Measurements from ENCODE around the gene P2RX4.
"Not testable (repeated sequence)": the region's sequence is repeated elsewhere in the genome, so short reads cannot be mapped to it uniquely, and the experiment has no call there.

Gene P2RX4

DNA sequence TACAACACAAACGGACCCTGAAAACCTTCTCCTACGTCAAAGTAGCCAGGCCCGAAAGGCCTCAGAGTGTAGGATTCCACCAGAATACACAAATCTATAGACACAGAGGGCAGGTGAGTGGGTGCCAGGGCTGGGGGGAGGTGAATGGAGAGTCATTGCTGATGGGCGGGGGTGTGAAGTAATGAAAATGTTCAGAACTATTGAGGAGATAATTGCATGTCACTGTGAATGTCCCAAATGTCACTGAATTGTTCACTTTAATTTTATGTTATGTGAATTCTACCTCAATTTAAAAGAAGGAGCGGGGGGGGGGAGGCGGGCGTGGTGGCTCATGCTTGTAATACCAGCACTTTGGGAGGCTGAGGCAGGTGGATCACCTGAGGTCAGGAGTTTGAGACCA, 36.0 kb downstream of the P2RX4 start:
- no peak for DNase-seq

DNA sequence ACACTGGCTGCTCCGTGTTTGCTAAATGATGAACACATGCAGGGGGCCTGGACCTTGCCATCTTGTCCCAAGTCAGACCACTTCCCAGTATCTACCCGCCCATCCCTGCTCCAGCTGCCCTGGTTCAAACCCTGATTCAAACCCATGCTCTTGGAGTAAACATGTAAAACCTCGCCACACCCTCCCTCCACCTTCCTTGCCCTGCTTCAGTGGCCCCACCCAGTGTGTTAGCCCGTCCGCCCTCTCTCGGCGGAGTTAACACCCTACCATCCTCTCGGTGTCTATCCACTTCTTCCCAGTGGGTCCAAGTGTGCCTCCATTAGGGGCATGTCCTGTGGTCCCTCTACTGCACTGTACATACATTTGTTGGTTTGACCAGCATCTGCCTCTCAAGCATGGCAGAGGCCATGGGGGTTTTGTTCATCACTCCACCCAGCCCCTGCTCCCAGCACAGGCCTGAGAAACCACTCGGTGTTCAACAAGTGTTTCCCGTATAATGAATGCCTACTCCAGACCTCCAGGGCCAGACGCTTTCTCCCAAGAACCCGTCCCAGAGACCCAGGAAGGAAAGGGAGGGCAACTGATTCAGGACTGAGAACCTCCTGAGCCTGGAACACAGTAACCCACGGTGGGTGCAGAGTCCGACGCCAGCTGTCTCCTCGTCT, 37.1 kb downstream of the P2RX4 start:
- DNase-seq: no peak

DNA sequence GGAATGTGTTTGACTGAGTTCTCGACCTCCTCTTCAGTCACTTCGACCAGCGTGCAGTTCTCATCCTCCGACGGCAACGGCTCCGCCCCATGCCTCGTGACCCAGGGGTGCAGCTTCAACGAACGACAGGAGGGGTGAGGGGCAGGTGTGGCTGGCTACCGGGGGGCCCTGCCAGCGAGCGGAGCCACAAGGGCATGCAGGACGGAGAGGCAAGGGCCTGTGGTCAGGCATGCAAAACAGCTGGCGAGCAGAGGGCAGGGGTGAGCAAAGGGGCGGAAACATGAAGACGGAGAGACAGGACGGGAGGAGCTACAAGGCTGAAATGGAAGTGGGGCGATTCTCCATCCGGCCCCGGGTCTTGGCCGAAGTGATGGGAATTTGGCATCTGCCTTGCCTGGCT, 38.7 kb downstream of the P2RX4 start:
- no peak for DNase-seq

DNA sequence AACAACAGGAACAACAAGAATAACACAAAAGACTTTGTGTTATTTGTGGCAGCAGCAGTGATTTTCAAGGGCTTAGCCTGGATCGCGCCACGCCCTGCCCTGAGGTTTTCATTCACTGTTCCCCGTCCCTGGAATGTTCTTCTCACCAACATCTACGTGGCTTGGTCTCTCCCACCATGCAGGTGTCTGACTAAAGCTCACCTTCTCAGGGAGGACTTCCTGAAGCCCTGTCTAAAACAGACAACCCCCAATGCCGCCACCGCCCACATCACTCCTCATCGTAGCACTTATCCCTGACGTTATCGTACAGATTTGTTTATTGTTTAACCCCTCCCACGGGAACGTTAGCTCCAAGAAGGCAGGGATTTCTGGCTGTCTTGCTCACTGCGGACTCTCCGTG, 40.4 kb downstream of the P2RX4 start:
- DNase-seq: no peak

DNA sequence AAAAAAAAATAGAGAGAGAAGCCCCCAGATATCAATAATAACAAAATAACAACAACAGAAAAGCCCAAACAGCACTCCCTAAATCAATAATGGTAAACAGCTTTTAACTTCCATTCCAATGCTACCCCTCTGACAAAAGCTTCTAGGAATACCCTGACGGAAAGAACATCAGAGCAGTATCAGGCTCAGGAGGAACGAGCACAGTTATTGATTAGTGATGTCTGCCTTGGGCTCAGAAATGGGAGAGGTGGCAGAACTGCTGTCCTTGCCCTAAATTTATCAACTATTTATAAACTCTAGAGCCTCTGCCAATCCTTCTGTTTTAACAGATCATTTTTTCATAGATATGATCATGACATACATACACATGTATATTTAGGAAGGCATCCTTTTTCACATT, 41.9 kb downstream of the P2RX4 start:
- DNase-seq: no peak

DNA sequence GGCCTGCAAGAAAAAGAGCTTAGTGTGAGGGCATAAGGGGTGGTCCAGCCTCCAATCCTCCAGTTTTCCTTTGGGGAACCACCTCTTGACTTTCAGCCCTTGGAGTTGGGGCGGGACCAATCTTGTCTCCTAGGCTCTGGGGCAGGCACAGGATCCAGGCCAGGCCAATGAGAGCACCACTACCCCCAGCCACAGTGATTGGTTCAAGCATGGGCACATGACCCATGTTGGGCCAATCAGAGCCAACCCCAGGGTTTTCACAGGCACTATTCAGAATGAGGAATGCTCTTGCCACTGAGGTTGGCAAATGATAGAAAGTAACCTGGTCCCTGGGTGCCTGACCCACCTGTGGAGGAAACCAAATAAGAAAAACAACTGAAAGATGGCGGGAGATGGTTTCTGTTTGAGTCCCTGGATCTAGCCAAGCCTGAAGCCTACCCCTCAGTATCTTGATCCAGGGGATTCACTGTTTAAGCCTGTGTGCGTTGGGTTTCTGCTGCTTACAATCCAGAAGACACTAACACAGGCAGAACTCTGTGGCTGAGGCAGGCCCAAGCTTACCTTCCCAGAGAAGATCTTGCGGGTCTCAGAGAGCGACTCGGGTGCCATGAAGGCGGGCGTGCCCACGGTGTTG, 42.9 kb downstream of the P2RX4 start:
- no peak for DNase-seq

DNA sequence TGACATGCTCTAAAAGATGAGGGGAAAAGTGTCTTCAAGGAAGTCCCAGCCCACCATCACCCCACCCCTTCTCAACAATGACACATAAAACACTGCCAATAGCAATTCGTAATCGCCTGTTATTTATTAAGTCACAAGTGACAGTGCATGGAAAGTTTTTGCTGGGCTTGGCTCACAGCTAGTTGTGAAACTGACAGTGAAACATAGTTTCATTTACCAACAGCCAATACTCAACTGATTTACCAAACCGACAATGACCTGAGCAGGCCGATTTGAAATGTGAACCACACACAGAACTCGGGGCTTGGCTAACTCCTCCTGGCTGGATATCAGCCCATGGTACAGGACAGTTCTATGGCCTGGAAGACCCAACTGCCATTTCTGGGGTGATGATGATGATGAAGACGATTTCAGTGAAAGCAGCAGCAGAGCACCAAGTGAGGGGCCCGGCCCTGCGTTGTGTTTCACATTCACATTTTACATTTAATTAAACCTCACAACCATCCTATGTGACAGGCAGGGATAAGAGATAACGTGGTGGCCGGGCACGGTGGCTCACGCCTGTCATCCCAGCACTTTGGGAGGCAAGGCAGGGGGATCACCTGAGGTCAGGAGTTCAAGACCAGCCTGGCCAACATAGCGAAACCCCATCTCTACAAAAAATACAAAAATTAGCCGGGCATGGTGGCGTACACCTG, 43.9 kb downstream of the P2RX4 start:
- no peak for DNase-seq

DNA sequence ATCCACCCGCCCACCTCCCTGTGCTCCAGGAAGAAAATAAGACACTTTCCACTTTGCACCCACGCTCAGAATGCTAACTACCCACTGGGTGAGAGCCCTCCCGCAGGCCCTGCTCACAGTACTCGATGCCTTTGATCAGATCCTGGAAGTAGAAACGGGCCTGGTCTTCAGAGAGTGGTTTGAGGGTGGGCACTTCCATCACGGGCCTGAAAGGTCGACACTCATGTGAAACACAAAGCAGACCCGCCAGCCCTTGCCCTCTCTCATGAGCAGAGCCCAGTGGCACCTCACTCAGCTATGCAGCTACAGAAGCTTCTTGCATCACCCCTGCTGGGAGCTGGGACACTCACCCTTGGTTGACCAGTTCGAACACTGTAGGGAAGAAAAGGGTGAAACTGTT, 45.5 kb downstream of the P2RX4 start:
- DNase-seq: no peak

DNA sequence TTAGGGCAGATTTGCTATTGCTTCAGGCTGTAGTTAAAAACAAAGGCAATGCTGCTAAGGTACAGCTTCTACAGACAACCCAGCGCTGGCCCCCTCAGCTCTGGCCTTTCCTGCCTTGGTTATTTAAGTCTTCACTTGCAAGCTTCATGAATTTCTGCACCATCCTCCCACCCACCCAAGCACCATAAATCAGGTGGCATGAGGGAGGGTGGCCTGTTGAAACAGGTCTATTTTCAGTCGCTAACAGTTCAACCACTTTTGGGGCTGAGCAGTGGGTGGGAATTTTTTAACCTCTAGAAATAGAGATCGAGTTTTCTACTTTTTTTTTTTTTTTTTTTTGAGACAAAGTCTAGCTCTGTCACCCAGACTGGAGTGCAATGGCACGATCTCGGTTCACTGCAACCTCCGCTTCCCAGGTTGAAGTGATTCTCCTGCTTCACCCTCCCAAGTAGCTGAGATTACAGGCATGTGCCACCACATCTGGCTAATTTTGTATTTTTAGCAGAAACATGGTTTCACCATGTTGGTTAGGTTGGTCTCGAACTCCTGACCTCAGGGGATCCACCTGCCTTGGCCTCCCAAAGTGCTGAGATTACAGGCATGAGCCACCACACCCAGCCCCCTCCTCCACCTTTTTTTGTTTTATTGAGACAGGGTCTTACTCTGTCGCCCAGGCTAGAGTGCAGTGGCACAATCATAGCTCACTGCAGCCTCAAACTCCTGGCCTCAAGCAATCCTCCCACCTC, 47.9 kb downstream of the P2RX4 start:
- DNase-seq: not testable (repeated sequence)

DNA sequence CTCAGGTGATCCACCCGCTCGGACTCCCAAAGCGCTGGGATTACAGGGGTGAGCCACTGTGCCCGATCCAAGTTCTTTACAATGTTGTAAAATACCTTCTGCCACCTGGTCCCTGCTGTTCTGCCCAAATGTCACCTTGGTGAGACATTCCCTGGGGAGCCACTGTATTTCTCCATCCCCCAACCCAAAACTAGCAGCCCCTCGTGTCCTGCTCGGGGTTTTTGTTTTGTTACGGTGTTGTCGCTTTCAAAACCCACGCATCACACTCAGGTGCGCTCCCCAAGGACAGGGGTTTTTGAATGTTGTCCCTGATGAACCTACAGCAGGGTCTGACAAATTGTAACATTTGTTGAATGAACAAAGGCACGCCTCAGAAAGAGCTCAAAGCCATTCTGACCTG, 49.1 kb downstream of the P2RX4 start:
- DNase-seq: no peak

DNA sequence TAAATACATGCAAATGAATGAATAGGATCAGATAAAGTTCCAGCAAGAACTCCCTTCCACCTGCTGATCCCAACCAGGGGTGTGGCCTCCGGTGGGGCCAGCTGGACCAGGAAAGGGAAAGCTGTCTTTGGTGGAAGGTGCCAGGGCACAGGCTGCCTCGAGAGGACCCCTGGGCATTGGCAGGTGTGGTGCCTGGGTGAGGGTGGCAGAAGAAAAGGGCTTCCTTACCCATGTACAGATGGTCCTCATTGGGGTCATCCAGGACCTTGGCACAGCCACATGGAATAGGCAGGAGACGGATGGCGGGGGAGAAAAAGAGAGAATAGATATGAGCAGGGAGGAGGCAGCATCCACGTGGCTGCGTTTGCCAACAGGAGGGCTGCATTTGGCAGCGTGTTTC, 50.2 kb downstream of the P2RX4 start:
- no peak for DNase-seq

DNA sequence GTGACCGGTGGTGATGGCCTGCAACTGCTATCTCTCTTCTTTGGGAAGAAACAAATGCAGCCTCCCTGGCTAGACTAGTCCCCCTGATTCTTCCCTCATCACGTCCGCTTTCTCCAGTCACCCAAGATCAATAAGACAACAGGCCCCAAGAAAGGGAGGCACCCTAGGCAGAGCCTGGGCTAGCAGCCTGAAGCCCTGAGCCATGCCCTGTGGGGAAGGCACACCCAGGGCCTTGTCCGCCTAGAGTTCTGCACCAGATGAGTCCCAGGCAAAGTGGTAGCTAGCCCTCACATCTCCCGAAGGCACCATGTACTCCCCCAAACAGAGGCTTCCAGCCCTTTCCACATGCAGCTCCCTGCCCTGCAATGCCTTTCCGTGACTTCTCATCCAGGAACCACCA, 51.5 kb downstream of the P2RX4 start:
- no peak for DNase-seq

DNA sequence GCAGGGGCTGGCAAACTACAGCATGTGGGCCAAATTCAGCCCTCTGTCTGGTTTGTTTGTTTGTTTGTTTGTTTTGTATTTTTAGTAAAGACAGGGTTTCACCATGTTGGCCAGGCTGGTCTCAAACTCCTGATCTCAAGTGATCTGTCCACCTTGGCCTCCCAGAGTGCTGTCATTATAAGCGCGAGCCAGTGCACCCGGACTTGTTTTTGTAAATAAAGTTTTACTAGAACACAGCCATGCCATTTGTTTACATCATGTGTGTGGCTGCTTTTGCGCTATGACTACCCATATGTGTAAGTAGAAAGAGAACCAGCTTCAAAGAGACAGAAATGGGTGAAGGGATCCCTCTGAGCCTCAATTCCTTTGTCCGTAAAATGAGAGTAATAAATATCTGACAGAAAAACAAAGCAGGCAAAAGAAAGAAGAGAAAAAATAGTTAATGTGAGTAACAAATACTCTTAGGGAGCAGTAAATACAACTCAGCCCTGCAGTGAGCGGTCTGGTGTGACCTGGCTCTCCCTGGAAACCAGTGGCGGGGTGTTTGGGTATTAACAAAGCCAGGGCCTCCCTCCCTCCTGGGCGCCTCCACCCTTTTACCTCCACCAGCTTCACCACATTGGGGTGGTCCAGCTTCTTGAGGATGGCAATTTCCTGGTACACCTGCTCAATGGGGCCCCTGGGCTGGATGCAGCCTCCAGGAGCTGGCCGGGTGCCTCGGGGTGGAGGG, 53.4 kb downstream of the P2RX4 start:
- DNase-seq: no peak

DNA sequence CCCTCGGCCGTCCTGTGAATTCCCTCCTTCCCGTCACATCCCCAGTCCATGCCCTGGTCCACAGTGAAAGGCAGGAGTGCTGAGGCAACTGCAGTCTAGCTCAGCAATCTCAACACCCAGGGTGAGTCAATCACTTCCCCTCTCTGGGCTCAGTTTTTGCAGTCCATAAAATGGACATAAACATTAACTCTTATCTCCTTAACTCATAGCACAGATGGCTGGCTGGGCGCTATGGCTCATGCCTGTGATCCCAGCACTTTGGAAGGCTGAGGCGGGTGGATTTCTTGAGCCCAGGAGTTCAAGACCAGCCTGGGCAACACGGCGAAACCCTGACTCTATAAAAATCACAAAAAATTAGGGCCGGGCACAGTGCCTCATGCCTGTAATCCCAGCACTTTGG, 54.2 kb downstream of the P2RX4 start:
- DNase-seq: no peak

DNA sequence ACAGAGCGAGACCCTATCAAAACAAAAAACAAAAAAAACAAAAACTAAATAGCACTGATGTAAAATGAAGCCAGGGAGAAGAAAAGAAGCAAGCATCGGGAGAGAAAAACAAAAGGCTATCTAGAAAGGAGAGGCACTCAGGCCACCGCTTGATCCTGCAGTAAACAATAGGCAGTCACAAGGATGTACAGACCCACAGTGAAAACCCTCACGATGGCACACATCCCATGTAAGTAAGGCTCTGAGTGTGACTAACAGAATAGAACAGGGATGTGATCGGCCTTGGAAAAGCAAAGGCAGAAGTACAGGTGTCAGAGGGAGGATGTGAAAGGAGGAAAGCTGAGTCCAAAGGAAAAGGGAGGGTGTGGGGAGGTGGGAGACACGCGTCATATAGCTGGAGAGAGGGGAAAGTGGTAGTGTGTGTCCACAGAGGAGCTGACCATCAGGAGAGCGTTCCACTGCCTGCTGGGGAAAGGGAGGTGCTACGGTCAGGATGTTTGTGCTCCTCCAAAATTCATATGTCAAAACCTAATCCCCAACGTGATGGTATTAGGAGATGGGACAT, 55.1 kb downstream of the P2RX4 start:
- no peak for DNase-seq

DNA sequence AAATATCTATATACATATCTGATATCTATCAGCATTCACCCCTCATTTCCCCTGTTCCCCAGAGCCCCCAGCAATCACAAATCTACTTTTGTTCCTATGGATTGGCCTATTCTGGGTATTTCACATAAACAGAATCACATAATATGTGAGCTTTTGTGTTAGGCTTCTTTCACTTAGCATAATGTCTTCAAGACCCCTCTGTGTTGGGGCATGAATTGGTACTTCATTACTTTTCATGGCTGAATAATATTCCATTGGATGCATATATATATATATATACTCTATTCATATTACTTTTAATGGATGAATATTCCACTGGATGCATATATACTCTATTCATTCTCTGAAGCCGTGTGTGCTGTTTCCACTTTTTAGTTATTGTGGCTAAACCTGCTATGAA, 57.9 kb downstream of the P2RX4 start:
- DNase-seq: no peak

DNA sequence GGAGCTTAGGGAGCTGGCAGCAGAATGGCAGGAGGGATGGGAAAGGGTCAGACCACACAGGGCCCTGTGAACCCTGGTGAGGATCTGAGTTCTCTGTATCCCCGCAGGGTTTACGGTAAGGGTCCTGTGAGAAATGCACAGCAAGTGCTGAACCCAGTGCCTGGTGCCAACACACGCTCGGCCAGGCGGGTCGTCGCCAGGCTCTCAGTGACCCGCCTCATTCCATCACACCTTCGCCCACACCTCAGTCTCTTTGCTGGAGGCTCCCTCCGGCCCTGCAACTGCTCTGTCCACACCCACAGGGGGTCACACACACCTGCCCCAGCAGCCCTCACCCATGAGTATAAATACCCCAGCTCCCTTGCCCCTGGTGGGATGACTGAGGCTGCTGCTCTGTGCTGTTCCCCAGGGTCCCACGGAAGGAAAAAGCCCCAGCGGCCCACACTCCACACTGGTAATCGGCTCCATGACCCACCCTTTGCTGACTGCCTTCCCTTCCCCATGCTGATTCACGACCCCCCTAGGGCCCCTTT, 63.5 kb downstream of the P2RX4 start:
- no peak for DNase-seq

DNA sequence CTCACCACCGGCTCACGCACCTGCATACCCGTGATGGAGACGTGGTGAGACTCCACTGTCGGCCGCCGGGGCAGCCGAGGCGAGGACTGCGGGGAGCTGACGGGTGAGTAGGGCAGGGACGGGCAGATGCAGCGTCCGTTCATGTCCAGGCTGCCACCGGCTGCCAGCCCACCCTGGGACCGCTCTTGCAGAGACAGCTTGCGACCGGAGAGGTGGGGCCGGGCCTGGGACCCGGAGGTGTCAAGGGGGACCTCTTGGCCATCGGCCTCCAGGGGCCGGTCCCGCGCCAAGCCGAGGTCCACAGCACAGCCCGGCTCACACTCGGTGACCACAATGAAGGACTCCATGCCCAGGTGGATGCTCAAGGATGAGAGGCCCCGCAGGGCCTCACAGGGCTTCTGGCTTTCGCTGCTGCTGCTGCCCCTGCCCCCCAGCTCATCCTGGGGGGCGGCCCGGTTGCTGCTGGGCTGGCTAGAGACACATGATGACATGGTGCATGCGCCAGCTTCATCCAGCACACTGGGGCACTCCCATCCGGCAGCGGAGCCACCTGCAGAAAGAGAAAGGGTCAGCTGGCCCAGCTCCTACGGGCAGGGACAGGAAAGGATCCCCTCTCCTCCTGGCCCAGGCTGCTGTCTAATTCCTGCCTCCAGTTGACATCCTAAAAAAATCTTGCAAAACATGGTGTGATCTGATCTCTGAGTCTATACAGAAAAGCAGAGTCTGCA, 64.3 kb downstream of the P2RX4 start:
- no peak for DNase-seq

DNA sequence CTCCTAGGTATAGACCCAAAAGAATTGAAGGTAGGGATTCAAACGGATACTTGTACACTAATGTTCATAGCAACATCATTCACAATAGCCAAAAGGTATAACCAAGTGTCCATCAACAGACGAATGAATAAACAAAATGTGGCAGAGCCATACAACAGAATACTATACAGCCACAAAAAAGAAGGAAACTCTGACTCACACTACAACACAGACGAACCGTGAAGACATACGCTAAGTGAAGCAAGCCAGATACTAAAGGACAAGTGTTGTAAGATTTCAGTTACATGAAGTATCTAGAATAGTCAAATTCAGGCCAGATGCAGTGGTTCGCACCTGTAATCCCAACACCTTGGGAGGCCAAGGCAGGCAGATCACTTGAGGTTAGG, 67.4 kb downstream of the P2RX4 start:
- no peak for DNase-seq

DNA sequence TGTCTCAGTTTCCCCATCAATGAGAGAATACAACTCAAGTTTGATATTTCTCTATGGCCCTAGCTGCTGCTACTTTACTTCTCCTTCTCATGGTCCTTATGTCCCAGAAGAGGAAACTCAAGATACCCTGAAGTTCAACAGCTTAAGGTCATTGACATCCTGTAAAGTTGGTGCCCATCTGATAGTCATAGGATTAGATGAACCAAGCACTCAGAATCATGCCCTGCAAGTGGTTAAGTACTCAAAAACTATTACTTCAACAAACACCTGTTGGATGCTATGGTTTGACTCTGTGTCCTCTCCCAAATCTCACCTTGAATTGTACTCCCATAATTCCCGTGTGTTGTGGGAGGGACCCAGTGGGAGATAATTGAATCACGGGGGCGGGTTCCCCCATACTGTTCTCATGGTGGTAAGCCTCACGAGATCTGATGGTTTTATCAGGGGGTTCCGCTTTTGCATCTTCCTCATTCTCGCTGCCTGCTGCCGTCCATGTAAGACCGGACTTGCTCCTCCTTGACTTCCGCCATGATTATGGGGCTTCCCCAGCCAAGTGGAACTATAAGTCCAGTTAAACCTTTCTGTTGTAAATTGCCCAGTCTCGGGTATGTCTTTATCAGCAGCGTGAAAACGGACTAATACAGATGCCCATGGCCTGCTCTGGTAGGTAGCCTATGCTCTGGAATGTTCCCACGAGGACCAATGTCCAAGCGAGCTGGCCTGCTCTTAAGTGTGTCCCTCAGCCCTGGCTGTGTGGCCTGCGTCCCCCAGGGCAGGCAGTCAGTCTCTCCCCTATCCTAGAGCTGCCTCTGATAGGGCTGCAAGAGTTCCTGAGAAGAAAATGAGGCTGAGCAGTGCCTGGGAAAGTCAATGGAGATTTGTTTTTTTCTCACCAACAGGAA, 68.5 kb downstream of the P2RX4 start:
- no peak for DNase-seq

DNA sequence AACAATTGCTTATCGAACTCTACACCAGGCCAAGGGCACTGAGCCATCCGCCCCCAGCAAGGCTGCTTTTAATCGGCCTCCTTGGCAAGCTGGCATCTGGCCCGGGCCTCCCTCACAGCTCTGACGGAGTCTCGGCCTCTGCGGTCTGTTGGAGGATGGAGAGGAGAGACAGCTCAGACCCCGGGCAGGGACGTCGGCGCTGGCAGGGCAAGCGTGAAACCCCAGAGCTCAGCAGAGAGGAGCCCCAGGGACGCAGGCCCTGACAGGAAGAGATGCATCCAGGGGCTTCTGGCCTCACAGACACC, 69.1 kb downstream of the P2RX4 start:
- no peak for DNase-seq
